HepG2 (cell line): ENCODE measurements around the gene GPC6. TPM values are rescaled to one million over a fixed set of nuclear protein-coding genes. Genes with fewer than 3 reads are reported as not detected.

Source experiments
- ATAC-seq: fragments of 200-7000 bp; cut with Tn5 transposase; 3 replicates; pipeline ENCODE4 v1.9.1; 2020; ENCODE audit warnings: mild to moderate bottlenecking, moderate library complexity
- BruUV-seq: library from RNA; stranded (reverse); fragments of 400-500 nt; replicated peaks from 2 replicates; lab custom pipeline; 2021; lab: Mats Ljungman, UMichigan
- CTCF ChIA-PET: fragments of 300-600 bp; formaldehyde crosslinking; extraction: SDS; loops from one replicate; lab custom pipeline; 2021; ENCODE audit warnings: low total read pairs, inconsistent platforms, low intra/inter-chr PET ratio; lab: Yijun Ruan, JAX
- POLR2A ChIA-PET: fragments of 350-600 bp; sonication (Branson Sonifier 250); formaldehyde crosslinking; loops from one replicate; lab custom pipeline; 2020; ENCODE audit warnings: antibody characterized with exemption, inconsistent platforms; lab: Yijun Ruan, JAX
- DNase-seq: peaks from one replicate; pipeline ENCODE4 v3.0.0-alpha.2; 2015; ENCODE audit warnings: low spot score
- FAIRE-seq: peaks from 3 replicates; lab custom pipeline; 2011; peaks lifted over from hg19 to GRCh38; lab: Jason Lieb, UNC
- H2AFZ ChIP-seq: one replicate; pipeline ENCODE4 v1.6.1; 2011; ENCODE audit warnings: low read length, inconsistent platforms
- H3K27ac ChIP-seq: fragments of 300-600 bp; 3 replicates; pipeline ENCODE4 v1.8.0; 2011; ENCODE audit warnings: mixed run types, mild to moderate bottlenecking, mixed read lengths, low read length, inconsistent platforms; ENCODE audit not compliant: insufficient read depth; ENCODE audit errors: extremely low read length
- H3K27me3 ChIP-seq, 2 experiments: fragments of 200-600 bp in 1 of 2; 2 replicates in 1 of 2; 3 replicates in 1 of 2; pipeline versions ENCODE4 v1.6.0 to v1.8.0; 2011; ENCODE audit warnings: low read length in 2 of 2, mild to moderate bottlenecking in 2 of 2, moderate library complexity in 2 of 2, inconsistent platforms in 1 of 2; ENCODE audit not compliant: insufficient read depth in 2 of 2, control insufficient read depth in 1 of 2
- H3K36me3 ChIP-seq, 2 experiments: fragments of 200-600 bp in 1 of 2; replicated peaks in 1 of 2; 2 replicates in 1 of 2; 3 replicates in 1 of 2; pipeline versions ENCODE4 v1.5.1 to v1.8.0; 2011; ENCODE audit warnings: low read length in 2 of 2, inconsistent platforms in 1 of 2; ENCODE audit not compliant: insufficient read depth in 2 of 2, control insufficient read depth in 1 of 2
- H3K4me1 ChIP-seq: 2 replicates; pipeline ENCODE4 v1.5.1; 2012; ENCODE audit warnings: low read length, inconsistent platforms; ENCODE audit not compliant: insufficient read depth
- H3K4me2 ChIP-seq: 2 replicates; pipeline ENCODE4 v1.6.0; 2011; ENCODE audit warnings: low read depth, low read length, inconsistent platforms
- H3K4me3 ChIP-seq, 3 experiments: fragments of 200-600 bp in 1 of 3; sonication (generic), shearing (Covaris generic) in 1 of 3; replicated peaks in 1 of 3; 2 replicates each; pipeline ENCODE4 v1.5.1; 2011 to 2016; ENCODE audit warnings: low read length in 3 of 3, inconsistent platforms in 2 of 3, low read depth in 2 of 3, mild to moderate bottlenecking in 2 of 3, control low read depth in 1 of 3, mixed read lengths in 1 of 3; ENCODE audit not compliant: insufficient read depth in 1 of 3
- H3K79me2 ChIP-seq: one replicate; pipeline ENCODE4 v1.6.1; 2011; ENCODE audit warnings: low read length, inconsistent platforms; ENCODE audit not compliant: insufficient read depth
- H3K9ac ChIP-seq: 2 replicates; pipeline ENCODE4 v1.6.0; 2011; ENCODE audit warnings: mild to moderate bottlenecking, low read depth, low read length, inconsistent platforms; ENCODE audit not compliant: insufficient read depth
- H3K9me3 ChIP-seq: 2 replicates; pipeline ENCODE4 v1.5.1; 2012; ENCODE audit warnings: mild to moderate bottlenecking, low read length
- H4K20me1 ChIP-seq: 2 replicates; pipeline ENCODE4 v1.6.0; 2011; ENCODE audit warnings: inconsistent platforms, mild to moderate bottlenecking, low read length, moderate library complexity; ENCODE audit not compliant: insufficient read depth
- AFF4 ChIP-seq: sonication (generic); formaldehyde crosslinking; IDR thresholded peaks from 2 replicates; pipeline ENCODE4 v1.4.0; 2020; ENCODE audit warnings: missing genetic modification reagents
- ETV5 ChIP-seq: IDR thresholded peaks from 2 replicates; pipeline ENCODE4 v1.6.1; 2018; ENCODE audit warnings: missing biosample characterization, missing genetic modification reagents, inconsistent platforms, borderline replicate concordance
- HNF4G ChIP-seq, 2 experiments: sonication (generic) in 1 of 2; formaldehyde crosslinking in 1 of 2; IDR thresholded peaks; 2 replicates each; pipeline versions ENCODE4 v1.4.0 to v1.6.1; 2011 to 2020; ENCODE audit warnings: borderline replicate concordance in 2 of 2, low read depth in 2 of 2, mild to moderate bottlenecking in 2 of 2, low read length in 1 of 2, missing genetic modification reagents in 1 of 2, moderate library complexity in 1 of 2
- HOXA9 ChIP-seq: sonication (generic); formaldehyde crosslinking; IDR thresholded peaks from 2 replicates; pipeline ENCODE4 v1.8.1; 2022; ENCODE audit warnings: missing genetic modification reagents, mild to moderate bottlenecking, moderate library complexity, borderline replicate concordance
- KLF15 ChIP-seq: sonication (generic); formaldehyde crosslinking; IDR thresholded peaks from 2 replicates; pipeline ENCODE4 v1.8.1; 2023; ENCODE audit warnings: borderline replicate concordance, mild to moderate bottlenecking, inconsistent platforms, missing genetic modification reagents, mixed read lengths
- MATR3 ChIP-seq: sonication (generic); formaldehyde crosslinking; IDR thresholded peaks from 2 replicates; pipeline ENCODE4 v1.4.0; 2020; ENCODE audit warnings: missing genetic modification reagents
- PPARG ChIP-seq: conservative IDR thresholded peaks from 2 replicates; pipeline ENCODE4 v1.6.1; 2016; ENCODE audit warnings: missing biosample characterization, missing genetic modification reagents
- SIN3A ChIP-seq: IDR thresholded peaks from 2 replicates; pipeline ENCODE4 v1.6.1; 2011; ENCODE audit warnings: low read depth, mild to moderate bottlenecking, control low read depth, low read length, borderline replicate concordance
- SNAPC5 ChIP-seq: sonication (generic); formaldehyde crosslinking; IDR thresholded peaks from 2 replicates; pipeline ENCODE4 v1.8.1; 2023; ENCODE audit warnings: mild to moderate bottlenecking, missing genetic modification reagents, borderline replicate concordance
- TBX3 ChIP-seq: fragments of 450-650 bp; IDR thresholded peaks from 2 replicates; pipeline ENCODE4 v1.6.1; 2017; ENCODE audit warnings: antibody characterized with exemption, mild to moderate bottlenecking, inconsistent platforms, borderline replicate concordance
- TEAD3 ChIP-seq: optimal IDR thresholded peaks from 2 replicates; pipeline ENCODE3; 2016; ENCODE audit warnings: borderline replicate concordance
- YEATS4 ChIP-seq: sonication (generic); formaldehyde crosslinking; IDR thresholded peaks from 2 replicates; pipeline ENCODE4 v1.4.0; 2020; ENCODE audit warnings: missing genetic modification reagents, borderline replicate concordance
- ZBTB1 ChIP-seq: sonication (generic); formaldehyde crosslinking; IDR thresholded peaks from 2 replicates; pipeline ENCODE4 v1.4.0; 2020; ENCODE audit warnings: missing genetic modification reagents, borderline replicate concordance
- ZNF30 ChIP-seq: sonication (generic); formaldehyde crosslinking; IDR thresholded peaks from 2 replicates; pipeline ENCODE4 v1.5.0; 2020; ENCODE audit warnings: mild to moderate bottlenecking, missing genetic modification reagents
- ZNF484 ChIP-seq: sonication (generic); formaldehyde crosslinking; IDR thresholded peaks from 2 replicates; pipeline ENCODE4 v1.5.1; 2020; ENCODE audit warnings: mild to moderate bottlenecking, low read depth, missing genetic modification reagents, borderline replicate concordance
- ZNF556 ChIP-seq: sonication (generic); formaldehyde crosslinking; IDR thresholded peaks from 2 replicates; pipeline ENCODE4 v1.4.0; 2020; ENCODE audit warnings: mild to moderate bottlenecking, missing genetic modification reagents, borderline replicate concordance
- ZNF777 ChIP-seq: sonication (generic); formaldehyde crosslinking; IDR thresholded peaks from 2 replicates; pipeline ENCODE4 v1.4.0; 2020; ENCODE audit warnings: missing genetic modification reagents
- ZSCAN22 ChIP-seq: sonication (generic); formaldehyde crosslinking; IDR thresholded peaks from 2 replicates; pipeline ENCODE4 v1.4.0; 2020; ENCODE audit warnings: mild to moderate bottlenecking, missing genetic modification reagents
- WGBS: methylation state at CpG from one replicate; pipeline ENCODE4 v1.1.6; 2017; ENCODE audit warnings: low lambda C conversion rate; 5-methylcytosine and 5-hydroxymethylcytosine counted together
- in situ Hi-C: cut with HindIII; loops from 2 replicates; pipeline ENCODE4 v1.10.0; 2017; ENCODE audit warnings: low pct_unique_long_range_greater_than_20kb; ENCODE audit not compliant: extremely low pct_ligation_motif_present
- intact Hi-C: fragments of 100-400 bp; cut with micrococcal nuclease; formaldehyde crosslinking; loops from one replicate; pipeline ENCODE4 v1.10.0; 2022; ENCODE audit not compliant: unreplicated experiment
- polyA plus RNA-seq, 8 experiments: library from polyadenylated mRNA; depleted of rRNA in 3 of 8; stranded (reverse) in 7 of 8; unstranded in 1 of 8; fragments of >200 nt; fragmentation: Illumina TruSeq in 4 of 8; extraction: Trizol in 4 of 8; gene quantifications; 2 replicates each; pipeline versions ENCODE4 v1.2.1 to v1.2.3, GENCODE V29; 2011 to 2016; ENCODE audit warnings: low read depth in 4 of 8, missing spikeins in 1 of 8, mixed read lengths in 1 of 8; ENCODE audit not compliant: insufficient read depth in 1 of 8
- total RNA-seq, 5 experiments: library from RNA; depleted of rRNA; stranded (reverse); fragments of >200 nt; fragmentation: Illumina TruSeq; extraction: Trizol; gene quantifications; 2 replicates each; pipeline ENCODE4 v1.2.3, GENCODE V29; 2016; ENCODE audit warnings: low read depth in 1 of 5
- TF ChIP-seq, protein P1 (sequence below): fragments of 450-650 bp; IDR thresholded peaks from 2 replicates; pipeline ENCODE4 v1.6.1; 2016

GPC6 gene
- total and polyA plus RNA-seq, 2 of the 13 experiments (the other 11 are each of a cell fraction or from before 2014, with no cell fraction given): 24.5 to 33.9 TPM

GRCh38 chr13:94188201-94188854 is 961.7 kb downstream of the GPC6 start:
- no peak overlapping the region for H2AFZ ChIP-seq
- no peak overlapping the region for H3K4me2 ChIP-seq
- no peak overlapping the region for H3K27ac ChIP-seq
- TF ChIP-seq HOXA9: no peak
- no peak for TF ChIP-seq MATR3 (CRISPR knock-in tag)
- TF ChIP-seq ZNF30 (CRISPR knock-in tag): no peak
- no peak for TF ChIP-seq AFF4 (CRISPR knock-in tag)
- TF ChIP-seq ZNF556: no peak
- no peak for TF ChIP-seq TEAD3 (CRISPR knock-in tag)
- no peak for TF ChIP-seq ZNF777 (CRISPR knock-in tag)
- TF ChIP-seq YEATS4 (CRISPR knock-in tag): no peak
- no peak for TF ChIP-seq SIN3A
- TF ChIP-seq HNF4G (IDR thresholded peaks at IDR 0.05; ENCODE audit: borderline replicate concordance, low read depth, low read length): no peak
- TF ChIP-seq HNF4G (CRISPR knock-in tag; IDR thresholded peaks at IDR 0.05; ENCODE audit: borderline replicate concordance, low read depth): no peak
- TF ChIP-seq TBX3: no peak
- no peak for TF ChIP-seq KLF15
- TF ChIP-seq ETV5 (CRISPR knock-in tag): no peak
- no peak for TF ChIP-seq SNAPC5 (CRISPR knock-in tag)
- TF ChIP-seq, protein P1, sequence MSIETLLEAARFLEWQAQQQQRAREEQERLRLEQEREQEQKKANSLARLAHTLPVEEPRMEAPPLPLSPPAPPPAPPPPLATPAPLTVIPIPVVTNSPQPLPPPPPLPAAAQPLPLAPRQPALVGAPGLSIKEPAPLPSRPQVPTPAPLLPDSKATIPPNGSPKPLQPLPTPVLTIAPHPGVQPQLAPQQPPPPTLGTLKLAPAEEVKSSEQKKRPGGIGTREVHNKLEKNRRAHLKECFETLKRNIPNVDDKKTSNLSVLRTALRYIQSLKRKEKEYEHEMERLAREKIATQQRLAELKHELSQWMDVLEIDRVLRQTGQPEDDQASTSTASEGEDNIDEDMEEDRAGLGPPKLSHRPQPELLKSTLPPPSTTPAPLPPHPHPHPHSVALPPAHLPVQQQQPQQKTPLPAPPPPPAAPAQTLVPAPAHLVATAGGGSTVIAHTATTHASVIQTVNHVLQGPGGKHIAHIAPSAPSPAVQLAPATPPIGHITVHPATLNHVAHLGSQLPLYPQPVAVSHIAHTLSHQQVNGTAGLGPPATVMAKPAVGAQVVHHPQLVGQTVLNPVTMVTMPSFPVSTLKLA: no peak
- TF ChIP-seq PPARG (CRISPR knock-in tag): no peak
- no peak for TF ChIP-seq ZSCAN22
- TF ChIP-seq ZNF484 (CRISPR knock-in tag): no peak
- no peak for TF ChIP-seq ZBTB1 (CRISPR knock-in tag)
- in situ Hi-C loops: loop anchor here (25.0 kb wide), 1 partner anchor 951 kb away; the partner anchor contains the start of gene GPC6
- no peak for ATAC-seq
- intact Hi-C loops: no loop called here
- H4K20me1 ChIP-seq: no peaks in the 10 kb centered on the region
- POLR2A ChIA-PET: no interaction called here
- no TSS peak for BruUV-seq
- no peaks in the 10 kb centered on the region for H3K79me2 ChIP-seq
- CTCF ChIA-PET: no interaction called here
- H3K36me3 ChIP-seq: no peaks in the 10 kb centered on the region
- 88% methylated on average over 5 of the region's 5 CpGs for WGBS
- H3K4me1 ChIP-seq: no peaks in the 10 kb centered on the region
- DNase-seq: no peak
- FAIRE-seq: no peak
- no peak overlapping the region for H3K9ac ChIP-seq
- H3K9me3 ChIP-seq: no peaks in the 10 kb centered on the region
- no peak overlapping the region for H3K4me3 ChIP-seq
- H3K27me3 ChIP-seq: no peaks in the 10 kb centered on the region; a peak in 1 of 5 replicates
